Stimulated activated CD8-positive, alpha-beta memory T cell treated with anti-CD3 and anti-CD28 coated beads, Interleukin-15, amount 100 ng/mL, for 1 hour (primary cell): Measurements from ENCODE around the gene TRIM62.

Experiments
- DNase-seq: peaks from one replicate; pipeline ENCODE4 v3.0.0-alpha.2; 2020; ENCODE audit warnings: low read depth

TRIM62 gene

DNA sequence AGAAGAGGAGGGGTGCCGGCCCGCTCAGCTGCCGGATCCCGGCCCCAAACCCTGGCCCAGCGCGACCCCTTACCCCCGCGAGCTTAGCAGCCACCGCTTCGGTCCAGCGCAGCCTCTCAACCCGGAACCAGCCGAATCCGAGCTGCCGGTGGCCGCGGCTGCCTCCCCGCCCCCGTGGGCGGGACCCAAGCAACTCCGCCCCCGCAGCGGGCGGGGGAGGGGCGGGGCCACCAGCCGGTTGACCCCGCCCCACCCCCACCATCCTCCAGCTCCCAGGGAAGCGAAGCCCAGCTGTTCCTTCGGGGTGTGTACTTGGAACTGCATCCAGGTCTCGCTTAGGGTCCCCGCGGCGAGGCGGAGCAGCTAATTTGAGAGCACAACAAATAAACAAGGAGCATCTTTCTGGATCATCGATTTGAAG lies at the start of gene TRIM62:
Gene TRIM62 (minus strand): TSS at position 123 of the 421 bp plus-strand sequence. CDS start 611 bp downstream, outside the sequence.
- peak; percentile 43 for DNase-seq

DNA sequence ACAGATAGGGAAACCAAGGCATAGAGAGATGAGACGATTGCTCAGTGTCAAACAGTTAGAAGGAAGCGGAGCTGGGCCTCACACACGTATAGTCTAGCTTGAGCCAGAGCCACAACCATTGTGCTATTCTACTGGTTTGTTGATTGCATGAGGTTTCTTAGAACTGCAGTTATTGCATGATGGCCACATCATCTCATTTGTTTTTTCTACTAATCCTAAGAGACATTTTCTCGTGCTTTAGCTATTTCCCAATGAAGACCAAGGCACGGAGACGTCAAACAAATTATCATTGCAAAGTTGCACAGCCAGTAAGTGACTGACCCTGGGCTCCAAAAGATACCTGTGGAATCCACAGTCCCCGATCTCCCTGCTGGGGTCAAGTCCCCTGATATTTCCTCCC lies 49.3 kb upstream of the TRIM62 start:
- no peak for DNase-seq

DNA sequence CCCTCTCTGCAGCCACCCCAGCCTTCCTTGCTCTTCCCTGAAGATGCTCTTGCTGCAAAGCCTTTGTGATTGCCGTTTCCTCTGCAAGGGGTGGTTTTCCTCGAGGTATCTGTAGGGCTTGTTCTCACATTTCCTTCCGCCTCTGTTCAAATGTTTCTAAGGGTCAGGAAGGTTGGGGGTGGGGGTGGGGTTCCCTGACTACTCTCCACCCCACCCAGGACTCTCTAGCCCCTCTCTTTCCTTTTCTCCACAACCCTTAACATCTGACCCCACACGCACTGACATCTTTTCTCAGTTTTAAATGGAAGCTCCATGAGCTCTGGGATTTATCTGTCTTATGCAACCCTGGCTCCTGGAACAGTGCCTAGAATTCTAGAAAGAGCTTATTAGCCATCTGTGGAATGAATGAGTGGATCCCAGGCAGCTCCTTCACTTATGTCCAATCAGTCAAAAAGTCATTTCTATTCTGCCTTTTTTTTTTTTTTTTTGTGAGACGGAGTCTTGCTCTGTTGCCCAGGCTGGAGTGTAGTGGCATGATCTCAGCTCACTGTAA lies 47.2 kb upstream of the TRIM62 start:
- no peak for DNase-seq

DNA sequence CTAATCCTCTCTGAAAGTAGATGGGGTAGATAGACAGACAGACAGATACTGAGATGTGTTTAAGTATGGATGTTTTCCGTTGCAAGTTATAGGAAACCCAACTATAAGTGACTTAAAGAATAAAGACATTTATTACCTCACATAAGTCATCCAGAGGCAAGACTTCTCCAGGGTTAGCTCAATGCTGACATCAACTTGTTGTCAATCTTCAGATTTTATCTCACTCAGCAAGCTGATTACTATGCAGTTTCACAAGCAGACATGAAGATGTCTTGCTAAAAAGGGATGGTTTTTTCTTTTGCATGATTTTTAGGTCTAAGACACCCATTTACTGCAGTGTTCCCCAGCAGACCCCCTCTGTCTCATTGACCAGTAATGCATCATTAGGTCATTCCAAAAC lies 43.7 kb upstream of the TRIM62 start:
- no peak for DNase-seq

DNA sequence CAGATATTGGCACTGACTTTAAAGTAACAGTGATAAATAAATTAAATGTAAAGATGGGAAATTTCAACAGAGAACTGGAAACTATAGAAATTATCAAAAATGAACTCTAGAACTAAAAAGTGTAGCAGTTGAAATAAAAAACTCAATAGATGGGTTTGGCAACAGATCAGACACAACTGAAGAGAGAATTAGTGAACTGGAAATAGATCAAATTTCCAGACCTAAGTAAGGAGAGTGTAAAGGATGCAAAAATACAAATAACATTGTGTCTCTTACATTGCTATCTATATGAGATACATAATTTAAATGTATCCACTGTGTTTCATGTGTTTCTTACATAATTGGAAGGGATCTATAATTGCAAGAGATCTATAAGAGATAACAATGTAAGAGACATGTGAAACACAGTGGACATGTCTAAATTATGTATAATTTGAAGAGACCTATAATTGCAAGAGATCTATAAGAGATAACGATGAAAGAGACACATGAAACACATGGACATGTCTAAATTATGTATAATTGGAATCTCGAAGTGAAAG lies 42.4 kb upstream of the TRIM62 start:
- DNase-seq, result no peak

DNA sequence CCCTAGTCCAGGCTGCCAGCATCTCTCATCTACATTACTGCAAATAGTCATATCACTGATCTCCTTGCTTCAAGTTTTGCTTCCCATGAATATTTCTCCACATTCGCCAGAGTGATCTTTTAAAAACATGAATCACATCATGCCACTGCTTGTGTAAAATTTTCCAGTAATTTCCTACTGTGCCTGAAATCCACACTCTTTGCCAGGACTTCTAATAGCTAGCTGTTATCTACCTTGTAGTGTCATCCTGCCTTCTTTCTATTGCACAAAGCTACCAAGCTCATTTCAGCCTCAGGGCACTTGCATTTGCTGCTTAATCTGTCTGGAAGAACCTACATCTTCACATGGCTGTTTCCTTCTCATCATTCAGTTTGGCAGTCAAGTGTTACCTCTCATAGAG lies 40.5 kb upstream of the TRIM62 start:
- DNase-seq, result no peak

DNA sequence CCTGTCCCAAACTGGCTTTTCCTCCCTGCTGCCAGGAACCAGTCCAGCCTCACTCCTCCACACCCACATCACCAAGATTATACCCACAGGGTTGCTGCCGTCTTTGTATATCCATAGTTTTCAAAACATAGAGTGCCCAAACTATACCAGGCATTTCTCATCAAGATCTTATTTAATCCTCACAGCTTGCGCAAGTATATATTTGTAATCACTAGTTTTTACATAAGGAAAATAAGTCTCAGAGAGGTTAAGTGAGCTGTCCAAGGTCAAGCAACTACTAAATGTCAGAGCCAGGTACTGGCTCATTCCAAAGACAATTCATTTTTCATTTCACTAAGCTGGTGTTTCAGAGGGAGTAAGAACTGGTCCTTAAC lies 39.5 kb upstream of the TRIM62 start:
- DNase-seq, result no peak

DNA sequence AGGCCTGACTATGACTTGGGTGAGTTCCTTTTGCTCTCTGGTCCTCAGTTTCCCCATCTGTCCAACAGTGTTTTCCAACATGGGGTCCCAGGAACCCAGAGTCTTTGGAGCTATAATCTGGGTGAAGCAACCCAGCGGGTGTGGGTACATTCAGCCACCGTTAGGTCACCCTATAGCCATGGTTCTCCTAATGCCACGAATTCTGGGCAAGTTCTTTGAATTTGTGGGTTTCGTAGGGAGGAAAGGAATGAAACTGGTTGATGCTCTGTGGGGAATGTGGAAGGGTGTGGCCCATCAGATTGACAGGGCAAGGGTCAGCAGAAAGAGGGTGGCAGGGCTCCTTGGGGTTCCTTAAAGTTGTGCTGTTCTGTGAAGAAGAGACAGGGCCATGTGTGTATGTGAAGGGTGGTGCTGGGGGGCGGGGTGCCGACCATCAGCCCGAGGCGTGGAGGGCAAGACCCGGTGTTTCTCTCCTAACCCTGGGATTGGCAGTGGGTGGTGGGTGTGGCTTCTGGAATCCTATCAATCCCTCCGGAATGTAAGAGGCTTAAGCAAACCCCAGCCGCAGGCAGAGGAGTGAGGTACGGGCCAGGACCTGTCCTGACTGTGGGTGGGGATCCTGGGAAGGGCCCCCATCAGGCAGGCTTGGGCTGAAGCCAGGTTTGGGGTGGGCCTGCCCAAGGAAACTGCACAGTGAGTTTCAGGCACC lies 39.0 kb upstream of the TRIM62 start:
- DNase-seq, result no peak

DNA sequence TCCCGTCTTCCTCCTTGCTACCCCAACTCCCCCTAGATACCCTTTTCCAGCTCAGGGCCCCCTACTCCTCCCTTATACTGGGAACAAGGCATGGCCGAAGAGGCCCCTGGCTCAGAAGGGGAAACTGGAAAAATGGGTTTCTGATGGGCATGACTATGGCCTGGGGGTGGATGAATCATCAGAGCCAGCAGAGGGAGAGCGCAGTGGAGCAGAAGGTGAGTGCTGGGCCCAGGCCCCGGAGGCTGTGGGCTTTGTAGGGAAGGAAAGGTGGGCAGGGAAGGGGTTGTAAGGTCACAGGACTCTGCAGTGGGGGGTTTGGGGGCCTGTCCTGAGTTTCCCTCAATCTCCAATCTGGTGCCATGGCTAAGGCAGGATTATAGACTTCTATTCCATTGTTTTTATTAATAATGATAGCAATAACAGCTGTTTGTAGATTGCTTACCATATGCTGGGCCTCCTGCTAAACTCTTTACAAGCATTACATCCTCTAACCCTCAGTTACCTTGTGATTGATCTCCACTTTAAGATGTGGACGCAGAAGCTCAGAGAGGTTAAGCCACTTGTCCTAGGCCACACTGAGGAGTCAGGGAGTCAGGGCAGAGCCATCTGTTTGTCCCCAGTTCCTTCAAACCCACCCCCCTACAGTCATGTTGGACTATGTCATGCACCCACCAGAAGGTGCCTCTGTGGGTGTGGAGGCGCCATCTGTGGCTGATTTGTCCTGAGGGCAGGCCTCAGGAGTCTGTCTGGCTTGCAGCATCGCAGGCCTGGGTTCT lies 38.2 kb upstream of the TRIM62 start:
- DNase-seq, result no peak

DNA sequence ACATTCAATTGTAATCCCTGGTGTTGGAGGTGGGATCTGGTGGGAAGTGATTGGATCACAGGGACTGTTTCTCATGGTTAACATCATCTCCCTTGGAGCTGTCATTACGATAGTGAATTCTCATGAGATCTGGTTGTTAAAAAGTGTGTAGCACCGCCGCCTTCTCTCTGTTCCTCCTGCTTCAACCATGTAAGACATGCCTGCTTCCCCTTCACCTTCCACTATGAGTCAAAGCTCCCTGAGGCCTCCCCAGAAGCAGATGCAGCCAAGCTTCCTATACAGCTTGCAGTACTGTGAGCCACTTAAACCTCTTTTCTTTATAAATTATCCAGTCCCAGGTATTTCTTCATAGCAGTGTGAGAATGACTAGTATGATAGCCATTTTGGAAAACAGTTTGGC lies 30.1 kb upstream of the TRIM62 start:
- no peak for DNase-seq

DNA sequence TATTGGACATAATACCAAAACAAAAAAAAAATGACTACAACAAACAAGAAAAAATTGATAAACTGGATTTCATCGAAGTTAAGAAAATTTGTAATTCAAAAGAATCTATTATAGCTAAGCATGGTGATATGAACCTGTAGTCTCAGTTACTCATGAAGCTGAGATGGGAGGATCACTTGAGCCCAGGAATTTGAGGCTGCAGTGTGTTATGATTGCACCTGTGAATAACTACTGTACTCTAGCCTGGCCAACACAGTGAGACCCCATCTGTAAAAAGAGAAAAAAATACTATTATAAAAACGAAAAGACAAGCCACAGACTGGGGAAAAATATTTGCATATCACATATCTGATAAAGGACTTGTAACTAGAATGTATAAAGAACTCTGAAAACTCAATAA lies 24.5 kb upstream of the TRIM62 start:
- no peak for DNase-seq

DNA sequence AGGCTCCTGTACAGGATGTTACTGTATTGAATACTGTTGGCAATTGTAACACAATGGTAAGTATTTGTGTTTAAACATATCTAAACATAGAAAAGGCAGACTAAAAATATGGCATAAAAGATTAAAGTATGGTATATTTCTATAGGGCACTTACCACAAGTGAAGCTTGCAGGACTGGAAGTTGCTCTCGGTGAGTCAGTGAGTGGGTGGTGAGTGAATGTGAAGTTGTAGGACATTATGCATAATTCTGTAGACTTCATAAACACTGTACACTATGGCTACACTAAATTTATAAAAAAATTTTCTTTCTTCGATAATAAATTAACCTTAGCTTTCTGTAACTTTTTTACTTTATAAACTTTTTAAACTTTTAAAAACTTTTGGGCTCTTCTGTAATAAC lies 13.7 kb upstream of the TRIM62 start:
- no peak for DNase-seq

DNA sequence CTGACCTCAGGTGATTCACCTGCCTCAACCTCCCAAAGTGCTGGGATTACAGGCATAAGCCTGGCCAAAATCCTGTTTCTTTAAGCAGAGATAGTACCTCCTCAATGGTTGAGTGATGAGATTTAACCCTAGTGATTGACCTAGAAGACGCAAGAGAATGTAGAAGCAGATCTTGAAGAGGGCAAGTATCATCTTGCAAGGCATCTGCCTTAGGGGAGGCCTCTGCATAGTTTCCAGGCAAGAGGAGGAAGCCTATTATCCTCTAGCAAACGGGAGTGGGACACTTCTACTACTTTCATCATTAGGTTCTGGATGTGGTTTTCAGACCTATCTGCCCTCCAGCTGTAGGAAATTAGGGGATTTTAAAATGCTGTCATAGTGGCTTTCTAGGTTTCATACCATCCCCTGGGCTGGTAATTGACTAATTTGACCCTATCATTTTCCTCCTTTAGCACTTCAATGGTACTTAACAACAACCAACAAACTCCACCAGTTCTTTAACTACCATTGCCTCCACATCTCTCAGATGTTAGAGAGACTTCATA lies 10.0 kb upstream of the TRIM62 start:
- DNase-seq, result no peak

DNA sequence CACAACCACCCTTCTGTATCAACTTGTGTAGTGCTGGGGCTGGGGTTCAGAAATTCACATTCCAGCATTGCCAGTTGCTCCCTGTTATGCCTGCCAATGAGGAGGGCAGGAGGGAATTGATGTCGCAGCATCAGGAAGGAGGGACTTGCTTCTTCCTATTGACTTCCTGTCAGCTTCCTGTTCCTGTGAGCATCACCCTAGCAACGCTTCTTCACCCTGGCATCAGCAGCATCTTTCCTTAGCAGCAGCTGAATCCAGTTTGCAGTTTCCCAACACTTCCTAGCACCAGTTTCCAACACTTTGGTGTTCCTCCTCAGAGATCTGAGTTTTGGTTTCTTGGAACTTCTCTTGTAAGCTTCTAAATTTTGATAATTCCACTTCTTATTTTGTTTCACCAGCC lies 8.9 kb upstream of the TRIM62 start:
- no peak for DNase-seq

DNA sequence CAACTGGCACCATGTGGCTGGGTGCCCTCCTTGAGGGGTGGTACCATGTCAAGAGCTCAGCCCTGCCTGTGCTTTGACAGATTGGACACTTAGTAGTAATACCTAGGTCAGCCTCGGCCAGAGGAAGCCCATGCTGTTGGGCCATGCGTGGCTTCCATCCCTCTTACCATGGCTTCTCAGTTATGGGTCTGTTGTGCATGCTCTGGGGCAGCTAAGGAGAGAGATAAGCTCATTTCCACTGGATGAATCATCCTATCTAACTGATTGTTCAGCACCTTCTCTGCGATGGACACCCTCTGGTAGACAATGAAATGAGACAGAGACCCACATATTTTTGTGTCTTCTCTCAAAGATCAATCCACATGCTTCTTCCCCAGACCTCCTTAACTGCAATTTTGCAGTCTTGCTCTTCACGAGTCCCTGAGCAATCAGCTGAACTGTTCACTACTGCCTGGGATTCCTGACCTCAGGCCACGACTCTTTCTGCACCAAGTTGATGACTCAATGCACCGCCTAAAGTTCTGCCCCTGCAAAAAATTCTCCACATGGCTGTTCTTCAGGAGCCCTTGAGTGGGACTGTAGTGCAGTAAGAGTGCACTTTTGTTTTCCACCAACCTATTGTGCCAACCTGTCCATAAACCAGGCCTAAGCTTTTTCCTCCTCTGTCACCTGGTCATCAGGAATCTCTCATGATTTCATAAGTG lies 6.9 kb upstream of the TRIM62 start:
- DNase-seq, result no peak

DNA sequence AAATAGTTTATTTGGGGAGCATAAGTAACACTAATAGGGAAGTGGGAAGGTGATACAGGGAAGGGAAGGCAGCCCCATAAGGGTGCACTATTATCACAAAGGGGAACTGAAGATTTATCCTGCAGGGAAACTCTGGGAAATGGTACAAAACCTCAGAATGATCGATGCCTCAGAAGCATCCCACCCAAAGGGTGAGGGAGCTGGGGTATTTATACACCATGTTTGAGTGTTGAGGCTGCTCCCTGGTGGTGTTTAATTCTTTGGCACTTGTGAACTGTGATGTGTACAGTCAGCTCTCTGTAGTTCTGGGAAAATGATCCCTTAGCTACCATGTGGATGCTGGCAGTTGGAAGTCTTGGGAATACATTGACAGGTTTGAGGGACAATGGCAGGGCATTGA lies 5.1 kb upstream of the TRIM62 start:
- DNase-seq, result no peak

DNA sequence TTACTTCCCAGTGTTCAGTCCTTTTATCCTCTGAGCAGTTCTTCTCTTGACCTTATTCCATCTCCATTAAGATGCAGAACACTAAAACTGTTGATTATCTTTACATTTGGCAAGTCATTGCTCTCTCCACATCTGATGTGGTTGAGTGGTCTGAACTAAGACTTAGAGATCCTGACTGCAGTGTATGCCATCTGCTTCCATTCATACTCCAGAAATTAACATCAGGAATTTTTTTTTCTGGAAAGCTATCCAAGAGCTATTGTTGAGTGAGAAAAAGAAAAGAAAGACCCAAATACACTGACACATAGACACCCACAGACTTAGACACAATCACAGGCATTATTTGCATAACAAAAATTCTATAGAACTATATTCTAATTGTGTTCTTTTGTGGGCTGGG lies 3.7 kb upstream of the TRIM62 start:
- no peak for DNase-seq

DNA sequence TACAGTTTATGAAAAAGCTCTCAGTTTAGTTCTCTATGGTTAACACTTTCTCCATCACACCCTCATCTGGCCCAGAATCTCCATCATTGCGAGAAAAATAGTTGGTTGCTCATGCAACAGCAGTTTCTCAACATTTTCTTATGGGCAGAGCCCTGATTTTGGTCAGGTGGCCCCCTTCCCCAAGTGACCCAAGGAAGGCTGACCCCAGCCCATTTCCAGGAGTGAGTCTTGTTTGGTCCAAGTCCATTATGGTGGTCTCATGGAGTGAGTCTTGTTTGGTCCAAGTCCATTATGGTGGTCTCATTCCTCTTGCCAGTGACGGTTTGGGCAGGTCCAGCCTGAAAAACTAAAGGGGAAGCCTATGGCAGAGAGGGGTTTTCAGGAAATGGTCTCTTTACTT lies 1.5 kb upstream of the TRIM62 start:
- DNase-seq, result no peak

DNA sequence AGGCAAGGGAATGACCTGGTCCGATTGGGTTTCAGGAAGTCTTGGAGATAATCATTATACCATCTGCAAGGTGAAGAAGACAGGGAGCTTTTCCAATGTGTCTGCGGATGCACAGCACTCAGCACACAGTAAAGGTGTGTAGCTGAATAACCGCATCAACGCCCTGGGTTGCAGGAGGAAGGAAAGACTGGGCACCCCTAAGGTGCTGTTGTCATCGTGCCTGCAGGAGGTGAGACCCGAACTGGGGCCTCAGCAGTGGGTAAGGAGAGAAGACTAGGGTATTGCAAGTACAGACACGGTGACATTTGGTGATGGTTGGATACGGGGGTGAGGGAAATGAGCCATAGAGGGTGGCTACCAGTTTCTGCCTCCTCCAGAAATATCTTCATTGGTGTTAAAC lies 1.1 kb upstream of the TRIM62 start:
- no peak for DNase-seq

DNA sequence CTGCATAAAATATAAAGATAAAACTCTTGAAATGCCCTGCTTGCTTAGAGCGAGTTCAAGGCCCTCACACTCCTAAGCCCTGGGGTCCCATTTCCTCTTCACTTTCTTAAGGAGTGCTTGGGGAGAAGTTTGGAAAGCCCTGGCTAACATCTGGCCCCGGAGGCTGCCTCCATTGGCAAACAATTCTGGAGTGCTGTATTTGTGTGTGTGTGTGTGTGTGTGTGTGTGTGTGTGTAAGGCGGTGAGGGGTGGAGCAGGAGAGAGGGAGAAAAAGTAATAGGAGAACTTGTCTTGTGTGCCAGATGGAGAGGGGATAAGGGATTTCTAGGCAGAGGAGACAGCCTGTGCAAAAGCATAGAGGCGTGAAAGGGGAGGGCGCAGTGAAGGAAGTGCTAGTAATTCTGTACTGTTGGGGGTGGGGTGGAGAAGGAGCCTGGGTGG lies 578 bp upstream of the TRIM62 start:
- DNase-seq, result no peak

DNA sequence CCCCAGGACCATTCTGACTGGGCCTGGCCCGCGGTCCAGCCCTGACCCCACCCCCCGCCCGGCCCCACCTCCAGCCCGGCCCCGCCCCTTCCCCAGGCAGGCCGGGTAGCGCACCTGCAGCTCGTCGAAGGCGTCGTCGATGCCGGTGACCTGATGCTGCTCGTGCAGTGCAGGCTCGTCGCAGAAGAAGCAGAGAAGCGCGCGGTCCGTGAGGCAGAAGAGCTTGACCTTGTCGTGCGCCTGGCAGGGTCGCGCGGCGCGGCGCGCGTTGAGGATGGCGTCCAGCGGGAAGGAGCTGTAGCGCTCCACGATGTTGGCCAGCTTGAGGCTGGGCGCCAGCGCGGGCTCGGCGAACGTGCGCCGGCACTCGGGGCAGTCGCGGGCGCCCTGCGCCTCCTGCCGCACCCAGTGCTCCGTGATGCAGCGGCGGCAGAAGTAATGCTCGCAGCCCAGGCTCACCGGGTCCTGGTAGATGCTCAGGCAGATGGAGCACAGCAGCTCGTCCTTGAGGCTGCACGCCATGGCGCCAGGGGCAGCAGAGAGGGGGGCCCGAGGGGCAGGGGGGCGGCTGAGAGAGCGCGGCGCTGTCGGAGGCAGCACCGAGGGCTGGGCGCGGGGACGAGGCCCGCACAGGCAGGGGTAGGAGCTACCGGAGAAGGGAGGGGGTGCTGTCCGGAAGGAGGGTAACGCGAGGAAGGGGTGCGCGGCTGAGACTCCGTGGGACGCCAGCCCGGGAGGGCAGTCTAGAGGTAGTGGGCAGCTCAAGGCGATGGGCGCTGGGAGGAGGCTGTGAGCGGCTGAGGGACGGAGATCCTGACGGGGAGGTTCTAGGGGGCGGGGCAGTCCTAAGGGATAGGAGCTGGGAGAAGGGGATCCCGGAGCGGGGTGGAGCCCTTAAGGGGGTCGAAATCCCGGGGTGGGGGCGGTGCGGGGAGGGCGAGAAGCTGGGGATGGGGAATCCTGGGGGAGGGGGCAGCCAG lies 642 bp downstream of the TRIM62 start:
- DNase-seq, result peak; percentile 48
